ENCODE results near the gene GDF2. TPM values are rescaled to one million over a fixed set of nuclear protein-coding genes. Genes with fewer than 3 reads are reported as not detected.

Gene GDF2
- total RNA-seq, 1 donor from 2014 or later = 7.2 TPM

GRCh38 chr10:47331491-47331890 is 9.2 kb downstream of the GDF2 start:
- DNase-seq (ENCODE audit: low spot score) (no peak), ATAC-seq (no peak)

- no peak for ATAC-seq
- DNase-seq (ENCODE audit: low spot score) = no peak
Measured at GRCh38 chr10:47331954-47332353, 9.7 kb downstream of the GDF2 start.

GRCh38 chr10:47332371-47332770 is 10.1 kb downstream of the GDF2 start:
- DNase-seq (ENCODE audit: low spot score) (no peak), ATAC-seq (no peak)

- ATAC-seq = no peak
- DNase-seq (ENCODE audit: low spot score) = no peak
Measured at GRCh38 chr10:47332946-47333345, 10.7 kb downstream of the GDF2 start.

GRCh38 chr10:47333532-47333931 is 11.3 kb downstream of the GDF2 start:
- DNase-seq (ENCODE audit: low spot score) = no peak
- ATAC-seq = no peak

- DNase-seq (ENCODE audit: low spot score) (no peak), ATAC-seq (no peak)
Measured at GRCh38 chr10:47334466-47335295, 12.4 kb downstream of the GDF2 start.

GRCh38 chr10:47335906-47336305 is 13.7 kb downstream of the GDF2 start:
- DNase-seq (ENCODE audit: low spot score) = no peak
- ATAC-seq = no peak

GRCh38 chr10:47336387-47337134 is 14.3 kb downstream of the GDF2 start:
- ATAC-seq (no peak), DNase-seq (ENCODE audit: low spot score) (no peak)

GRCh38 chr10:47337310-47337709 is 15.1 kb downstream of the GDF2 start:
- DNase-seq (ENCODE audit: low spot score) (no peak), ATAC-seq (no peak)

GRCh38 chr10:47339186-47339735 is 17.0 kb downstream of the GDF2 start:
- DNase-seq (ENCODE audit: low spot score) (no peak), ATAC-seq (no peak)

GRCh38 chr10:47339759-47340607 is 17.7 kb downstream of the GDF2 start:
- DNase-seq (ENCODE audit: low spot score) (no peak), ATAC-seq (no peak)

GRCh38 chr10:47340608-47341170 is 18.4 kb downstream of the GDF2 start:
- ATAC-seq = peak; percentile 99
- DNase-seq (ENCODE audit: low spot score) = peak; percentile 68

GRCh38 chr10:47344996-47345870 is 23.0 kb downstream of the GDF2 start:
- ATAC-seq = no peak
- no peak for DNase-seq (ENCODE audit: low spot score)

GRCh38 chr10:47346581-47347302 is 24.5 kb downstream of the GDF2 start:
- DNase-seq (ENCODE audit: low spot score) = no peak
- no peak for ATAC-seq

- no peak for DNase-seq (ENCODE audit: low spot score)
- ATAC-seq = no peak
Measured at GRCh38 chr10:47347303-47347675, 25.0 kb downstream of the GDF2 start.

GRCh38 chr10:47348138-47348651 is 25.9 kb downstream of the GDF2 start, which contains the start of gene RBP3:
RBP3 (plus strand) TSS chr10:47348363; CDS start chr10:47348485, 122 bp downstream.
- ATAC-seq (no peak), DNase-seq (ENCODE audit: low spot score) (no peak)

- no peak for DNase-seq (ENCODE audit: low spot score)
- ATAC-seq = no peak
Measured at GRCh38 chr10:47348661-47349470, 26.6 kb downstream of the GDF2 start.

- DNase-seq (ENCODE audit: low spot score) (no peak), ATAC-seq (no peak)
Measured at GRCh38 chr10:47349516-47349915, 27.3 kb downstream of the GDF2 start.
